Measurements from ENCODE around the gene PALD1. TPM values are rescaled to one million over a fixed set of nuclear protein-coding genes. Genes with fewer than 3 reads are reported as not detected.

The PALD1 gene
- polyA plus RNA-seq, 1 of the 3 experiments (the other 2 are of a cell fraction): 0.16 TPM

GRCh38 chr10:70565556-70566514 is 87.3 kb downstream of the PALD1 start:
- Histone ChIP-seq H3K4me3 (ENCODE audit: low read depth in 2 of 2, low read length in 1 of 2) (no peak overlapping the region), H3K9me3 (no peaks in the 10 kb centered on the region), H3K27me3 (ENCODE audit: insufficient read depth) (no peaks in the 10 kb centered on the region), H3K79me2 (ENCODE audit: insufficient read depth) (no peaks in the 10 kb centered on the region), H4K20me1 (ENCODE audit: insufficient read depth) (no peaks in the 10 kb centered on the region), H2AFZ (ENCODE audit: low read depth) (no peak overlapping the region), H3K4me2 (no peak overlapping the region), H3K9me2 (no peaks in the 10 kb centered on the region), H3K36me3 (replicated peaks in 1 of 2; ENCODE audit: control insufficient read depth in 1 of 2, insufficient read depth in 2 of 2, low read length in 1 of 2) (no peaks in the 10 kb centered on the region), H3F3A (replicated peaks; ENCODE audit: insufficient read depth) (no peaks in the 10 kb centered on the region), H3K4me1 (ENCODE audit: control insufficient read depth in 1 of 2, insufficient read depth in 2 of 2, low read depth in 1 of 2, low read length in 1 of 2) (peaks cover 0 to 37% of the 10 kb centered on the region in 2 experiments; a peak in 1 of 4 replicates), H3K27ac (ENCODE audit: low read depth in 2 of 2, low read length in 1 of 2) (no peak overlapping the region; a peak in 1 of 4 replicates), H3K9ac (no peak overlapping the region)
- 69% methylated on average over 12 of the region's 18 CpGs for WGBS (ENCODE audit: low lambda C conversion rate)
- TF ChIP-seq CHD2 (IDR thresholded peaks at IDR 0.05; ENCODE audit: low read length, partially characterized antibody) (no peak), SMC3 (IDR thresholded peaks at IDR 0.05; ENCODE audit: low read depth, low read length) (no peak), USF1 (IDR thresholded peaks at IDR 0.05; ENCODE audit: borderline replicate concordance, low read depth) (no peak), JUND (IDR thresholded peaks at IDR 0.05) (no peak)
- CTCF ChIA-PET: interaction anchor here (0.6 to 1.8 kb wide), 7 partner anchors 9 to 193 kb away, joined by 3 to 4 read pairs (median 3); no protein-coding TSS in a partner anchor
- POLR2A ChIA-PET: no interaction called here
- DNase-seq: no peak

GRCh38 chr10:70566515-70567290 is 88.1 kb downstream of the PALD1 start:
- peaks cover 0 to 35% of the 10 kb centered on the region in 2 experiments; a peak in 1 of 4 replicates for H3K4me1 ChIP-seq (ENCODE audit: control insufficient read depth in 1 of 2, insufficient read depth in 2 of 2, low read depth in 1 of 2, low read length in 1 of 2)
- no peak overlapping the region for H3K4me2 ChIP-seq
- no peaks in the 10 kb centered on the region for H3K27me3 ChIP-seq (ENCODE audit: insufficient read depth)
- no peaks in the 10 kb centered on the region for H3F3A ChIP-seq (replicated peaks; ENCODE audit: insufficient read depth)
- no peak overlapping the region for H3K27ac ChIP-seq (ENCODE audit: low read depth in 2 of 2, low read length in 1 of 2)
- no peaks in the 10 kb centered on the region for H3K9me2 ChIP-seq
- no peaks in the 10 kb centered on the region for H3K36me3 ChIP-seq (replicated peaks in 1 of 2; ENCODE audit: control insufficient read depth in 1 of 2, insufficient read depth in 2 of 2, low read length in 1 of 2)
- WGBS (ENCODE audit: low lambda C conversion rate): 61% methylated on average over 6 of the region's 18 CpGs
- CTCF ChIA-PET: interaction anchor here (0.8 to 1.8 kb wide), 3 partner anchors 12 to 313 kb away, joined by 3 to 4 read pairs (median 3); no protein-coding TSS in a partner anchor
- H4K20me1 ChIP-seq (ENCODE audit: insufficient read depth): no peaks in the 10 kb centered on the region
- no peak overlapping the region for H2AFZ ChIP-seq (ENCODE audit: low read depth)
- no peak overlapping the region for H3K4me3 ChIP-seq (ENCODE audit: low read depth in 2 of 2, low read length in 1 of 2)
- H3K9ac ChIP-seq: no peak overlapping the region
- H3K79me2 ChIP-seq (ENCODE audit: insufficient read depth): no peaks in the 10 kb centered on the region
- H3K9me3 ChIP-seq: no peaks in the 10 kb centered on the region
- POLR2A ChIA-PET: no interaction called here
- DNase-seq: no peak
- TF ChIP-seq CHD2 (IDR thresholded peaks at IDR 0.05; ENCODE audit: low read length, partially characterized antibody) (no peak), MEF2A (IDR thresholded peaks at IDR 0.05; ENCODE audit: borderline replicate concordance, low read depth) (no peak), FOSL2 (IDR thresholded peaks at IDR 0.05; ENCODE audit: borderline replicate concordance, low read depth) (no peak), EP300 (IDR thresholded peaks at IDR 0.05; ENCODE audit: borderline replicate concordance in 1 of 2, low read depth in 1 of 2, low read length in 1 of 2) (no peak), EZH2phosphoT487 (IDR thresholded peaks at IDR 0.05; ENCODE audit: borderline replicate concordance, low read depth) (no peak), MAX (IDR thresholded peaks at IDR 0.05; ENCODE audit: low read depth) (no peak), POLR2AphosphoS5 (IDR thresholded peaks at IDR 0.05; ENCODE audit: low read depth, low read length) (no peak)
- TF ChIP-seq, protein P1, sequence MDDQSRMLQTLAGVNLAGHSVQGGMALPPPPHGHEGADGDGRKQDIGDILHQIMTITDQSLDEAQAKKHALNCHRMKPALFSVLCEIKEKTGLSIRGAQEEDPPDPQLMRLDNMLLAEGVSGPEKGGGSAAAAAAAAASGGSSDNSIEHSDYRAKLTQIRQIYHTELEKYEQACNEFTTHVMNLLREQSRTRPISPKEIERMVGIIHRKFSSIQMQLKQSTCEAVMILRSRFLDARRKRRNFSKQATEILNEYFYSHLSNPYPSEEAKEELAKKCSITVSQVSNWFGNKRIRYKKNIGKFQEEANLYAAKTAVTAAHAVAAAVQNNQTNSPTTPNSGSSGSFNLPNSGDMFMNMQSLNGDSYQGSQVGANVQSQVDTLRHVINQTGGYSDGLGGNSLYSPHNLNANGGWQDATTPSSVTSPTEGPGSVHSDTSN (IDR thresholded peaks at IDR 0.05): no peak

Data from SK-N-SH (cell line).